LNCaP clone FGC (cell line): ENCODE data around the gene ZNF287.
"Not testable (repeated sequence)": the region's sequence is repeated elsewhere in the genome, so short reads cannot be mapped to it uniquely, and the experiment has no call there.

Experiments used
- DNase-seq: peaks from one replicate; pipeline ENCODE4 v3.0.0-alpha.2; 2011; ENCODE audit warnings: low read depth
- H3K4me3 ChIP-seq: 2 replicates; pipeline ENCODE4 v1.5.1; 2011; ENCODE audit warnings: mild to moderate bottlenecking, low read depth, low read length, control low read depth
- TF ChIP-seq, protein P1 (sequence below): IDR thresholded peaks from 2 replicates; pipeline ENCODE4 v1.5.1; 2012; ENCODE audit warnings: mild to moderate bottlenecking; ENCODE audit not compliant: control insufficient read depth, insufficient read depth; ENCODE audit errors: extremely low read depth

ZNF287 gene

DNA sequence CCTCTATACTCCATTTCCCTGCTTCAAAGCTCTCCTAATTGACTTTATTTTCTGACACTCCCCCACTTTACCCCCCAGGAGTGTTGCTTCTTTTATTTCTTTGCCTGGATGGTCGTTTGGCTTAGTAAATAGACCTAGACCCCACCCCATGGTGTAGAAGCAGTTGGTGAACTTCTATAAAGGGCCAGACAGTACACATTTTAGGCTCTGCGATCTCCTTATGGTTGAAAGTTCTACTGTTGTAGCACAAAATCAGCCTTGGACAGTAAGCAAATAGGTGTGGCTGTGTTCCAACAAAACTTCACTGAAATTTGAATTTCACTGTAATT is 31.9 kb downstream of the ZNF287 start:
- DNase-seq, result no peak
- TF ChIP-seq, protein P1, sequence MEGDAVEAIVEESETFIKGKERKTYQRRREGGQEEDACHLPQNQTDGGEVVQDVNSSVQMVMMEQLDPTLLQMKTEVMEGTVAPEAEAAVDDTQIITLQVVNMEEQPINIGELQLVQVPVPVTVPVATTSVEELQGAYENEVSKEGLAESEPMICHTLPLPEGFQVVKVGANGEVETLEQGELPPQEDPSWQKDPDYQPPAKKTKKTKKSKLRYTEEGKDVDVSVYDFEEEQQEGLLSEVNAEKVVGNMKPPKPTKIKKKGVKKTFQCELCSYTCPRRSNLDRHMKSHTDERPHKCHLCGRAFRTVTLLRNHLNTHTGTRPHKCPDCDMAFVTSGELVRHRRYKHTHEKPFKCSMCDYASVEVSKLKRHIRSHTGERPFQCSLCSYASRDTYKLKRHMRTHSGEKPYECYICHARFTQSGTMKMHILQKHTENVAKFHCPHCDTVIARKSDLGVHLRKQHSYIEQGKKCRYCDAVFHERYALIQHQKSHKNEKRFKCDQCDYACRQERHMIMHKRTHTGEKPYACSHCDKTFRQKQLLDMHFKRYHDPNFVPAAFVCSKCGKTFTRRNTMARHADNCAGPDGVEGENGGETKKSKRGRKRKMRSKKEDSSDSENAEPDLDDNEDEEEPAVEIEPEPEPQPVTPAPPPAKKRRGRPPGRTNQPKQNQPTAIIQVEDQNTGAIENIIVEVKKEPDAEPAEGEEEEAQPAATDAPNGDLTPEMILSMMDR, result no peak
- H3K4me3 ChIP-seq, result no peak overlapping the region

DNA sequence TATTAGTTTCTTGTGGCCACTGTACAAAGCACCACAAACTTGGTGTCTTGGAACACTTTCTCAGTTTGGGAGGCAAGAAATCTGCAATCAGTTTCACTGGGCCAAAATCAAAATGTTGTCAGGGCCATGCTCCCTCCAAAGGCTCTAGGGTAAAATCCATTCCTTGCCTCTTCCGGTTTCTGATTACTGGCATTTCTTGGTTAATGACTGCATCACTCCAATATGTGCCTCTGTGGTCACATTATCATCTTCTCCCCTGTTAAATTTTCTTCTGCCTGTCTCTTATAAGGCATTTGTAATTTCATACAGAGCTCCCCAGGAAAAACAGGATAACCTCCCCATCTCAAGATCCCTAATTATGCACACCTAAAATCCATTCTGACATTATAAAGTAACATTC is 34.8 kb downstream of the ZNF287 start:
- TF ChIP-seq, protein P1, result no peak
- no peak overlapping the region for H3K4me3 ChIP-seq
- DNase-seq, result no peak

- DNase-seq, result no peak
- no peak overlapping the region for H3K4me3 ChIP-seq
- TF ChIP-seq, protein P1, result no peak
Measured at GRCh38 chr17:16529906-16530305, 39.1 kb downstream of the ZNF287 start.

- no peak overlapping the region for H3K4me3 ChIP-seq
- TF ChIP-seq, protein P1, result no peak
- DNase-seq, result no peak
Measured at GRCh38 chr17:16527298-16527697, 41.7 kb downstream of the ZNF287 start.

DNA sequence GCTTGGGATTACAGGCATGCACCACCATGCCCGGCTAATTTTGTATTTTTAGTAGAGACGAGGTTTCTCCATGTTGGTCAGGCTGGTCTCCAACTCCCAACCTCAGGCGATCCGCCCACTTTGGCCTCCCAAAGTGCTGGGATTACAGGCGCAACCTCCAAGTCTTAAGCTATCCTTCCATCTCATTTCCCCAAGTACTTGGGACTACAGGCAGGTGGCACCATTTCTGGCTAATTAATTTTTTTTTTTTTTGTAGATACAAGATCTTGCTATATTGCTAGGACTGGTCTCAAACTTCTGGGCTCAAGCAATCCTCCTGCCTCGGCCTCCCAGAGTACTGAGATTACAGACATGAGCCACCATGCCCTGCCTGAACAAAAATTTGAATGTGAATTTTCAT is 43.4 kb downstream of the ZNF287 start:
- not testable (repeated sequence) for DNase-seq, H3K4me3 ChIP-seq

DNA sequence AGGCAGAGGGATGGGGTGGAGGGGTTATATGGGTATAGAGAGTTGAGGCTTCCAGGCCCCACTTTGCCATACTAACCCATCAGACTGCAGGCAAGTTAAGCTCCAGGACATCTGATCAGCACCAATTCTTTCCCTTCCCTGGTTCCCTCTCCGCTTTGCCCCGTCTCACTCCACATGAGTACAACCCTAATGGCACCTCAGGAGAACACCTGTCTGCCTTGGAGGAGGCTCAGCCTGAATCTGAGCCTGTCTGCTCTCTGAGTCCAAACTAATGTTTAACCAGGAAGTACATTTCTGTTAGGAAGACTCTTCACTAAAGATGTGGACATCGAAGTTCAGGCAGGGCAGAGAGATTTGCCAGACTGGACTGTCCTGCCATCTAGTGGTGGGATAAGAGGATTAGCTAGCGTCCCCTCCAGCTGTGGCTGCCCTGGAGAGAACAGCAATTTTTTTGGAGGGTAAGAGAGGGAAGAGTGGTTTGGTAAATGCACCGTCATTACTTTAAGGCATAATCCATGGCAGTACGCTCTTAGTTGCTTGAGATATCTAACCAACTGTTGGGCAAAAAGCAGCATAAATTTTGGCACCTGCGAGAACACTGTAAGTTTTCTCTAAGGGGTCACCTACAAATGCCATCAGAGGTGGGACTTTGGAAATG is 47.8 kb downstream of the ZNF287 start:
- no peak overlapping the region for H3K4me3 ChIP-seq
- TF ChIP-seq, protein P1, result peak; percentile 95
- DNase-seq, result peak; percentile 88

- H3K4me3 ChIP-seq, result no peak overlapping the region
- TF ChIP-seq, protein P1, result no peak
- no peak for DNase-seq
Measured at GRCh38 chr17:16519021-16519420, 50.0 kb downstream of the ZNF287 start.
